HAP-1 (cell line): ENCODE data around the gene MTF1.
A peak's percentile ranks its signal among the peaks of the same experiment; 100 is the strongest.

Experiments
- DNase-seq, 2 experiments: peaks; one replicate each; pipeline ENCODE4 v3.0.0-alpha.2; 2016 to 2020; ENCODE audit warnings: low spot score in 2 of 2
- H3K27me3 ChIP-seq: fragments of 250-450 bp; sonication (Bioruptor Pico); 2 replicates; pipeline ENCODE4 v1.5.1; 2020; ENCODE audit warnings: low read depth, mild to moderate bottlenecking, moderate library complexity
- H3K36me3 ChIP-seq: fragments of 250-450 bp; sonication (Bioruptor Pico); replicated peaks from 2 replicates; pipeline ENCODE4 v1.5.1; 2020; ENCODE audit warnings: mild to moderate bottlenecking
- H3K4me1 ChIP-seq: fragments of 250-450 bp; sonication (Bioruptor Pico); 2 replicates; pipeline ENCODE4 v1.5.1; 2020; ENCODE audit warnings: mild to moderate bottlenecking
- H3K4me3 ChIP-seq: fragments of 250-450 bp; sonication (Bioruptor Pico); 2 replicates; pipeline ENCODE4 v1.5.1; 2020; ENCODE audit warnings: mild to moderate bottlenecking, moderate library complexity
- H3K9me3 ChIP-seq: fragments of 250-450 bp; sonication (Bioruptor Pico); 2 replicates; pipeline ENCODE4 v1.5.1; 2020; ENCODE audit warnings: mild to moderate bottlenecking, moderate library complexity
- in situ Hi-C: fragments of 300-500 bp; cut with MboI; formaldehyde crosslinking; loops from 3 replicates; pipeline ENCODE4 v1.14.3; 2020; ENCODE audit warnings: low sequenced_read_pairs, inconsistent platforms, mixed read lengths

The MTF1 gene

GRCh38 chr1:37836788-37837187 is 22.6 kb downstream of the MTF1 start:
- in situ Hi-C loops = no loop called here
- Histone ChIP-seq H3K36me3 (peaks cover 58% of the 10 kb centered on the region), H3K4me1 (no peaks in the 10 kb centered on the region), H3K9me3 (no peaks in the 10 kb centered on the region), H3K4me3 (no peak overlapping the region), H3K27me3 (no peaks in the 10 kb centered on the region)
- no peak for DNase-seq

- Histone ChIP-seq H3K4me1 (no peaks in the 10 kb centered on the region), H3K27me3 (no peaks in the 10 kb centered on the region), H3K36me3 (peaks cover 65% of the 10 kb centered on the region), H3K9me3 (no peaks in the 10 kb centered on the region), H3K4me3 (no peak overlapping the region)
- DNase-seq = no peak
- in situ Hi-C loops = no loop called here
Observed at GRCh38 chr1:37831809-37832208, 27.6 kb downstream of the MTF1 start.

- Histone ChIP-seq H3K4me1 (no peaks in the 10 kb centered on the region), H3K27me3 (no peaks in the 10 kb centered on the region), H3K36me3 (peaks cover 61% of the 10 kb centered on the region), H3K9me3 (no peaks in the 10 kb centered on the region), H3K4me3 (no peak overlapping the region)
- in situ Hi-C loops = no loop called here
- no peak for DNase-seq
Observed at GRCh38 chr1:37831109-37831508, 28.3 kb downstream of the MTF1 start.

GRCh38 chr1:37828410-37829074 is 30.9 kb downstream of the MTF1 start:
- H3K4me3 ChIP-seq = no peak overlapping the region
- no peaks in the 10 kb centered on the region for H3K9me3 ChIP-seq
- no peak for DNase-seq
- H3K27me3 ChIP-seq = no peaks in the 10 kb centered on the region
- peaks cover 44% of the 10 kb centered on the region for H3K36me3 ChIP-seq
- in situ Hi-C loops = no loop called here
- H3K4me1 ChIP-seq = no peaks in the 10 kb centered on the region

- peaks cover 40% of the 10 kb centered on the region for H3K36me3 ChIP-seq
- H3K9me3 ChIP-seq = no peaks in the 10 kb centered on the region
- H3K4me3 ChIP-seq = no peak overlapping the region
- H3K27me3 ChIP-seq = no peaks in the 10 kb centered on the region
- H3K4me1 ChIP-seq = no peaks in the 10 kb centered on the region
- in situ Hi-C loops = no loop called here
- no peak for DNase-seq
Observed at GRCh38 chr1:37825506-37825905, 33.9 kb downstream of the MTF1 start.

GRCh38 chr1:37824001-37824400 is 35.4 kb downstream of the MTF1 start:
- Histone ChIP-seq H3K36me3 (peaks cover 38% of the 10 kb centered on the region), H3K4me3 (no peak overlapping the region), H3K27me3 (no peaks in the 10 kb centered on the region), H3K9me3 (no peaks in the 10 kb centered on the region), H3K4me1 (no peaks in the 10 kb centered on the region)
- no peak for DNase-seq
- in situ Hi-C loops = no loop called here

- H3K27me3 ChIP-seq = no peaks in the 10 kb centered on the region
- in situ Hi-C loops = no loop called here
- H3K4me3 ChIP-seq = no peak overlapping the region
- no peak for DNase-seq
- no peaks in the 10 kb centered on the region for H3K4me1 ChIP-seq
- no peaks in the 10 kb centered on the region for H3K9me3 ChIP-seq
- peaks cover 35% of the 10 kb centered on the region for H3K36me3 ChIP-seq
Observed at GRCh38 chr1:37822906-37823815, 36.2 kb downstream of the MTF1 start.

- Histone ChIP-seq H3K4me1 (no peaks in the 10 kb centered on the region), H3K4me3 (no peak overlapping the region), H3K36me3 (peaks cover 43% of the 10 kb centered on the region), H3K27me3 (no peaks in the 10 kb centered on the region), H3K9me3 (no peaks in the 10 kb centered on the region)
- in situ Hi-C loops = no loop called here
- no peak for DNase-seq
Observed at GRCh38 chr1:37821481-37821880, 37.9 kb downstream of the MTF1 start.

GRCh38 chr1:37817481-37817880 is 41.9 kb downstream of the MTF1 start:
- Histone ChIP-seq H3K4me1 (no peaks in the 10 kb centered on the region), H3K9me3 (no peaks in the 10 kb centered on the region), H3K4me3 (no peak overlapping the region), H3K27me3 (no peaks in the 10 kb centered on the region), H3K36me3 (peaks cover 42% of the 10 kb centered on the region)
- in situ Hi-C loops = no loop called here
- peak in 1 of 2 experiments; percentile 39 for DNase-seq

GRCh38 chr1:37814252-37814651 is 45.1 kb downstream of the MTF1 start:
- H3K4me1 ChIP-seq = peaks cover 1% of the 10 kb centered on the region
- H3K9me3 ChIP-seq = no peaks in the 10 kb centered on the region
- no peak for DNase-seq
- in situ Hi-C loops = no loop called here
- no peak overlapping the region for H3K4me3 ChIP-seq
- H3K36me3 ChIP-seq = peaks cover 26% of the 10 kb centered on the region
- H3K27me3 ChIP-seq = no peaks in the 10 kb centered on the region

- no peaks in the 10 kb centered on the region for H3K27me3 ChIP-seq
- H3K4me3 ChIP-seq = no peak overlapping the region
- DNase-seq = no peak
- H3K9me3 ChIP-seq = no peaks in the 10 kb centered on the region
- H3K36me3 ChIP-seq = peaks cover 26% of the 10 kb centered on the region
- in situ Hi-C loops = no loop called here
- H3K4me1 ChIP-seq = peaks cover 5% of the 10 kb centered on the region
Observed at GRCh38 chr1:37813529-37814145, 45.8 kb downstream of the MTF1 start.

GRCh38 chr1:37811027-37811655 is 48.3 kb downstream of the MTF1 start:
- peak; percentile 79 to 85 for DNase-seq
- no peak overlapping the region for H3K4me3 ChIP-seq

GRCh38 chr1:37809942-37810341 is 49.5 kb downstream of the MTF1 start:
- in situ Hi-C loops = loop anchor here (5.0 kb wide), 1 partner anchor 47 kb away; the partner anchor contains the start of gene MTF1
- H3K36me3 ChIP-seq = peaks cover 29% of the 10 kb centered on the region
- DNase-seq = no peak

More at GRCh38 chr1:37811027-37811655, 48.3 kb downstream of the MTF1 start:
- in situ Hi-C loops = no loop called here
- H3K27me3 ChIP-seq = no peaks in the 10 kb centered on the region
- H3K36me3 ChIP-seq = peaks cover 20% of the 10 kb centered on the region
- peaks cover 11% of the 10 kb centered on the region for H3K4me1 ChIP-seq
- no peaks in the 10 kb centered on the region for H3K9me3 ChIP-seq

More at GRCh38 chr1:37809942-37810341, 49.5 kb downstream of the MTF1 start:
- no peaks in the 10 kb centered on the region for H3K27me3 ChIP-seq
- H3K4me1 ChIP-seq = peaks cover 11% of the 10 kb centered on the region
- H3K9me3 ChIP-seq = no peaks in the 10 kb centered on the region
- no peak overlapping the region for H3K4me3 ChIP-seq
